ENCODE data around the gene DCN.

DNA sequence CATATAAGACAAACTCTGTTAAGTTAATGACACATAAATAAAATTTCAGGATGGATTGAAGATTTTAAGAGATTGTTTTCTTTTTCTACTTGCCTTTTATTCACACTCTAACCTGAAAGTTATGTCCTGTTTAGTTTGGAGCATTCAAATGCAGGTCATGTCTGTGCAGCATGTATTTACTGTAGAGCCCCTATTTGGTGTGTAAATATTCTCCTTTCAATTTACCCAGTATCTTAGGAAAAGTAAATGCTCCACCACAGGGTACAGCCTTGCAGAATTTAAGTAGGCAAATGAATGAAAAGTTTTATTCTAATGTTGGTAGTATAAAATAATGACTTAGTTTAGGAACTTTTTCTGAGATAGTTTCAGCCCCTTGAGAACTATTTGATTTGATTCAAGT is 6.2 kb upstream of the DCN start:
- TF ChIP-seq, protein P1, sequence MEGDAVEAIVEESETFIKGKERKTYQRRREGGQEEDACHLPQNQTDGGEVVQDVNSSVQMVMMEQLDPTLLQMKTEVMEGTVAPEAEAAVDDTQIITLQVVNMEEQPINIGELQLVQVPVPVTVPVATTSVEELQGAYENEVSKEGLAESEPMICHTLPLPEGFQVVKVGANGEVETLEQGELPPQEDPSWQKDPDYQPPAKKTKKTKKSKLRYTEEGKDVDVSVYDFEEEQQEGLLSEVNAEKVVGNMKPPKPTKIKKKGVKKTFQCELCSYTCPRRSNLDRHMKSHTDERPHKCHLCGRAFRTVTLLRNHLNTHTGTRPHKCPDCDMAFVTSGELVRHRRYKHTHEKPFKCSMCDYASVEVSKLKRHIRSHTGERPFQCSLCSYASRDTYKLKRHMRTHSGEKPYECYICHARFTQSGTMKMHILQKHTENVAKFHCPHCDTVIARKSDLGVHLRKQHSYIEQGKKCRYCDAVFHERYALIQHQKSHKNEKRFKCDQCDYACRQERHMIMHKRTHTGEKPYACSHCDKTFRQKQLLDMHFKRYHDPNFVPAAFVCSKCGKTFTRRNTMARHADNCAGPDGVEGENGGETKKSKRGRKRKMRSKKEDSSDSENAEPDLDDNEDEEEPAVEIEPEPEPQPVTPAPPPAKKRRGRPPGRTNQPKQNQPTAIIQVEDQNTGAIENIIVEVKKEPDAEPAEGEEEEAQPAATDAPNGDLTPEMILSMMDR (conservative IDR thresholded peaks at IDR 0.05; ENCODE audit: low read depth, low read length): no peak
- TF ChIP-seq EZH2phosphoT487 (IDR thresholded peaks at IDR 0.05; ENCODE audit: borderline replicate concordance, low read length): no peak
- TF ChIP-seq EZH2 (IDR thresholded peaks at IDR 0.05; ENCODE audit: low read length, unreplicated experiment): no peak

Measured in PC-3 (cell line).